ENCODE results near the gene RPAP2. TPM values are rescaled to one million over a fixed set of nuclear protein-coding genes. Genes with fewer than 3 reads are reported as not detected.

Gene RPAP2
- total and polyA plus RNA-seq, 2 of the 8 experiments (the other 6 are each of a cell fraction or from before 2014, with no cell fraction given) = 7.9 to 28.4 TPM

GRCh38 chr1:92326681-92327080 is 27.8 kb downstream of the RPAP2 start:
- H3K27ac ChIP-seq (ENCODE audit: low read depth, low read length) = no peak overlapping the region
- H4K8ac ChIP-seq (ENCODE audit: extremely low read depth, insufficient read depth, low read length) = no peak overlapping the region
- H3K23ac ChIP-seq (ENCODE audit: insufficient read length) = no peak overlapping the region
- H3K4me1 ChIP-seq (replicated peaks in 1 of 4; ENCODE audit: control insufficient read depth in 3 of 4, insufficient read depth in 4 of 4, low read length in 3 of 4) = no peaks in the 10 kb centered on the region
- CTCF ChIA-PET (ENCODE audit: partially characterized antibody) = interaction anchor here (1.8 kb wide), 1 partner anchor 16 kb away, joined by 3 read pairs; no protein-coding TSS in a partner anchor
- H3K27me3 ChIP-seq (replicated peaks in 1 of 4; ENCODE audit: control insufficient read depth in 3 of 4, extremely low read depth in 1 of 4, insufficient read depth in 3 of 4, low read length in 3 of 4) = no peaks in the 10 kb centered on the region
- H2BK12ac ChIP-seq (ENCODE audit: low read depth, low read length) = no peak overlapping the region
- H2AK5ac ChIP-seq (ENCODE audit: low read depth, low read length) = no peak overlapping the region
- H3K9me3 ChIP-seq (ENCODE audit: insufficient read depth in 2 of 2, low read depth in 1 of 2, low read length in 1 of 2) = peaks cover 0 to 12% of the 10 kb centered on the region in 2 experiments; a peak in 3 of 4 replicates
- H3K23me2 ChIP-seq (ENCODE audit: low read depth, low read length) = no peaks in the 10 kb centered on the region
- TF ChIP-seq HDAC6 (IDR thresholded peaks at IDR 0.05; ENCODE audit: low read depth, low read length) (no peak), MAX (IDR thresholded peaks at IDR 0.05) (no peak), JUND (IDR thresholded peaks at IDR 0.05; ENCODE audit: low read length) (no peak), CBX8 (IDR thresholded peaks at IDR 0.05; ENCODE audit: borderline replicate concordance, low read depth, low read length) (no peak), POLR2AphosphoS5 (IDR thresholded peaks at IDR 0.05; ENCODE audit: low read depth, low read length) (no peak)
- H2BK15ac ChIP-seq (ENCODE audit: low read length) = no peak overlapping the region
- no peaks in the 10 kb centered on the region for H4K20me1 ChIP-seq (replicated peaks in 1 of 2; ENCODE audit: control insufficient read depth in 1 of 2, insufficient read depth in 2 of 2, low read length in 2 of 2)
- FAIRE-seq = no peak
- no peaks in the 10 kb centered on the region for H3K79me1 ChIP-seq (ENCODE audit: low read depth, low read length)
- no peak overlapping the region for H4K91ac ChIP-seq (replicated peaks; ENCODE audit: insufficient read length, low read length)
- no peak overlapping the region for H2BK5ac ChIP-seq (ENCODE audit: low read depth, low read length)
- no peak for DNase-seq (ENCODE audit: low read depth in 1 of 2, low spot score in 2 of 2)
- H3K18ac ChIP-seq (ENCODE audit: extremely low read depth, low read length) = no peak overlapping the region
- H3K14ac ChIP-seq (ENCODE audit: insufficient read length) = no peak overlapping the region
- WGBS, 2 experiments (ENCODE audit: extremely low coverage in 1 of 2, insufficient coverage in 1 of 2, insufficient read length in 1 of 2, insufficient replicate concordance in 2 of 2, low coverage in 1 of 2, low lambda C conversion rate in 2 of 2, missing lambda C conversion rate in 1 of 2) = 83% methylated on average over 1 of the region's 1 CpG; no CpG with 5 or more reads in 1 of the 2 experiments
- no peak overlapping the region for H3K4ac ChIP-seq (replicated peaks; ENCODE audit: insufficient read length, low read depth, low read length)
- no peak overlapping the region for H2BK20ac ChIP-seq (ENCODE audit: low read length)
- no peak overlapping the region for H2AFZ ChIP-seq (ENCODE audit: low read length)
- no peak overlapping the region for H3K4me2 ChIP-seq (ENCODE audit: insufficient read depth in 1 of 2, low read depth in 2 of 2, low read length in 2 of 2)
- H4K5ac ChIP-seq (ENCODE audit: insufficient read length, low read depth, low read length) = no peak overlapping the region
- no peaks in the 10 kb centered on the region for H3K79me2 ChIP-seq (ENCODE audit: control insufficient read depth in 1 of 2, insufficient read depth in 2 of 2, low read length in 2 of 2)
- no peak overlapping the region for H3K56ac ChIP-seq (replicated peaks; ENCODE audit: insufficient read length, low read depth, low read length)
- POLR2A ChIA-PET (ENCODE audit: partially characterized antibody) = interaction anchor here (1.6 kb wide), 1 partner anchor 12 kb away, joined by 3 read pairs; no protein-coding TSS in a partner anchor
- no peak overlapping the region for H3K4me3 ChIP-seq (ENCODE audit: extremely low read depth in 1 of 4, insufficient read depth in 2 of 4, low read depth in 3 of 4, low read length in 4 of 4)
- H3K9ac ChIP-seq (replicated peaks in 1 of 4; ENCODE audit: extremely low read depth in 1 of 4, low read depth in 3 of 4, low read length in 3 of 4) = no peak overlapping the region
- no peak overlapping the region for H2BK120ac ChIP-seq (replicated peaks; ENCODE audit: low read depth, low read length)
- peaks cover 0 to 35% (median 13%) of the 10 kb centered on the region in 4 experiments; a peak in 3 of 8 replicates for H3K36me3 ChIP-seq (ENCODE audit: control insufficient read depth in 2 of 4, insufficient read depth in 4 of 4, low read length in 3 of 4)

All from H1 (cell line).